IPS-18c (cell line): ENCODE data around the gene SRBD1.

Source experiments
- H3K4me3 ChIP-seq: 2 replicates; pipeline ENCODE4 v1.7.0; 2013; ENCODE audit warnings: low read depth, mild to moderate bottlenecking, low read length, moderate library complexity; ENCODE audit not compliant: insufficient read depth
- H3K9me3 ChIP-seq: one replicate; pipeline ENCODE4 v1.6.1; 2013; ENCODE audit warnings: mild to moderate bottlenecking, low read length, moderate library complexity; ENCODE audit not compliant: control insufficient read depth, insufficient read depth

SRBD1 gene

DNA sequence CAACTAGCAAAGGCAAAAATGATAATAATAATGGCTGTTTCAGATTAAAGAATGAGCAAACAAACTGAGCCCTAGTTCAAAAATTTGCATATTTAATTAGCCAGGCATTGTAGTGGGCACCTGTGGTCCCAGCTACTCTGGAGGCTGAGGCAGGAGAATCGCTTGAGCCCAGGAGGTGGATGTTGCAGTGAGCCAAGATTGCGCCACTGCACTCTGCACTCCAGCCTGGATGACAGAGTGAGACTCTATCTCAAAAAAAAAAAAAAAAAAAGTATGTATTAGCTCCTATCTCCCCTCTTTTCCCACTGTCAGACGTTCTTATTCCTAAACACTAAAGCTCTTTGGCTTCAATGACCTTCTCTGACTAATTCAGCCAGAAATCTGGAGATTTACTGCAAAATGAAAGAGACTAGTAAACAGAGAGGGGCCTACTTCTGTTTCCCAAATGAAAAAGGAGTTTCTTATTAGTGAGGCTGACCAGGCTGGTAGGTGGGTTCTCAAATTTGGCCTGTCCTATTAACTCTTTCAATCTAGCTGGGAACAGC is 3.9 kb upstream of the SRBD1 start:
- H3K4me3 ChIP-seq, result no peak overlapping the region
- H3K9me3 ChIP-seq, result no peaks in the 10 kb centered on the region

DNA sequence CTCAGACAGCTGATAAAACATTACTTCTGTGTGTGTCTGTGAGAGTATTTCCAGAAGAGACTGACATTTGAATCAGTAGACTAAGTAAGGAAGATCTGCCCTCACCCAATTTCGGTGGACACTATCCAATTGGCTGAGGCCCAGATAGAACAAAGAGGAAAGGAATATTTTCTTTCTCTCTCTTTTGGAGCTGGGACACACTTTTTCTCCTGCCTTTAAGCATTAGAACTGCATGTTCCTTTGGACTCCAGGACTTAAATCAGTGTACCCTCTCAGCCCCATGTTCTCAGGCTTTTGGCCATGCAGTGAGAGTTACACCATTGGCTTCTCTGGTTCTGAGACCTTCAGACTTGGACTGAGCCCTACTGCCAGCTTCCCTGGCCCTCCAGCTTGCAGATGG is 3.3 kb upstream of the SRBD1 start:
- no peaks in the 10 kb centered on the region for H3K9me3 ChIP-seq
- H3K4me3 ChIP-seq, result no peak overlapping the region

DNA sequence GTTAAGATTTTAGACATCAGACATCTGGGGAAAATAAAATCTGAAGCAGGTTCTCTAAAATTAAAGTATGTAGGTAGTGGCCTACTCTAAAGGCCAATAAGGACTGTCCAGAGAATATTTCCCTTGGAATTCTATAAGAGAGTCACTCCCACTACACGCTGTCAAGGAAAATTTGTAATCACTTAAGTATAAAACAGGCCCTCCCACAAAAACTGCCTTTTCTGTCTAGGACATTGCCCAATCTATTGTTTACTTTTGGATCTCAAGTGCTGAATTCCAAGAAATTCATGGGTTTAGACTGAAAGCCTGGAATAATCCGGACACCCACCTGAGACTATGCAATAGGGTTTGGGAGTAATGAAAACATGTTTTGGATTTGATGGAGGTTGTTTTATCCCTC is 1.7 kb upstream of the SRBD1 start:
- Histone ChIP-seq H3K4me3 (no peak overlapping the region), H3K9me3 (no peaks in the 10 kb centered on the region)

DNA sequence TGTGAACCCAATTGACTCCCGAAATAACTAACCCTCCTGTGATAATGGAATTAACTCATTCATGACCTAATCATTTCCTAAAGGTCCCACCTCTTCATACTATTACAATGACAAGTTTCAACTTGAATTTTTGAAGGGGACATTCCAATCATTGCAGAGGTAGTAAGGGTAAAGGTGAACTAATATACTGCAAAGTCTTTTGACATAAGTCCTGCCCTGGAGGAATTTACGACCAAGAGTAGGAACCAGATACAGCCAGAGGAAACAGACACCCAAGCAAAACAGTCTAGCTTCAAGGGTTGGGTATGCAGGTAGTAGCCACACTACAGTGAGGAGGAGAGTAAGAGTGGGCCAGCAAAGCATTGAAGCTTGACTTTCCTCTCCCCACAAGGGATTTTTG is 1.2 kb upstream of the SRBD1 start:
- H3K4me3 ChIP-seq, result no peak overlapping the region
- no peaks in the 10 kb centered on the region for H3K9me3 ChIP-seq

DNA sequence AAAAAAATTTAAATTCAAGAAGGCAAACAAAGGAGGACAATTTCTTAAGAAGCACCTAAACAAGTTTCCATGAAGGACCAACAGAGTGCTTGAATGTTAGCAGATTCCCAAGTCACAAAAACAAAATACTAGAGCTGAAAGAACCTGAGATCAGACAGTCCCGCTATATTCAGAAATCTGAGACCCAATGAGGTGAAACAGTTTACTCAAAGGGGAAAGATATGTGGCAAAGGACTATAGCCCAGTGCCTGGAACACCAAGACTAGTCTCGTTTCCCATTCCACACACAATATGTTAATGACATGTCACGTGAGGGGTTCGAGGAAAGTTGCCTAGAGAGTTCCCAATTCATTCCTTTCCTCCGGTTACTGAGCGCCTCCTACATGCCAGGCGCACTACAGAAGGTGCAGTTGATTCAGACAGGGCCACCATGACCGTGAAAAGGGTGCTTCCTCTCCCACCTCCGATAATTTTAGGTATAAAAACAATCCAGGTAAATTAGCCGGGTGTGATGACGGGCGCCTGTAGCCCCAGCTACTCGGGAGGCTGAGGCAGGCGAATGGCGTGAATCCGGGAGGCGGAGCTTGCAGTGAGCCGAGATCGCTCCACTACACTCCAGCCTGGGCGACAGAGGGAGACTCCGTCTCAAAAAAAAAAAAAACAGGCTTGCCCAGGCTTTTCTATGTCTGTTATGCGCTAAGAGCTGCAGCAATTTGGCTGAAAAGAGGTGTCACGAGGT is 617 bp downstream of the SRBD1 start:
- Histone ChIP-seq H3K4me3 (peak overlapping the region; percentile 71), H3K9me3 (no peaks in the 10 kb centered on the region)

DNA sequence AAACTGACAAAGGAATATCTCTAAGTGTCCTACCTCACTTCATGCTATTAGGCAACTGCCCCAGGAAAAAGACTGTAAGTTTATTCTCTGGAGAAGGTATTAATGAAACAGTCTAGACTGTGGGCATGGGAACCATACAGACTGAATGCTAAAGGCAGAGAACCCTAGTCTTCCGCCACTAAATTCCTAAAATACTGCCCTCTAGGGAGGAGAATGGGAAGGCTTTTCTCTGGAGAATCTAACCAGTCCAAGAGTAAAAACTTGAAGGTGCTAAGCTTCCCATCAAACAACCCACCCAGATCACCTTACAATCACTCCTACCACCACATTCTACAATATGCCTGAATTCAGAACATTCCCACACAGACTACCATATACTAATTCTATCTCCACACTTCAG is 3.4 kb downstream of the SRBD1 start:
- H3K4me3 ChIP-seq, result no peak overlapping the region
- H3K9me3 ChIP-seq, result no peaks in the 10 kb centered on the region

DNA sequence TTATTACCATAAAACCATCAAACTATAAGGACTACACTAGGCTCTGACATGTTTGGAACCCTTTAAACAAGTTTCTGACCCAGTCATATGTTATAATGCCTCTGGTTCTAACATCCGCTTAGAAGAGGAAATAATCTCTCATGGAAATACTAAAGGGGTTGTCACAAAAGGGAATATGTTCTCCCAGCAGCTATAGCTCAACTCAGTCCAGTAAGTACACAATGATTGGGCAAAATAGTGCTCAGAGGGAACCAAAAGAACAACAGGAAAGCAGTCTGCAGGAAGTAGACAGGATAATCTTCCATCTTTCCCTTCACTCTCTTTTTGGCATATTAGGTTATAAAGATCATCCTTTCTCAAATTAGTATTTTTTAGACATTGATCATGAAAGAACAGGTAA is 4.3 kb downstream of the SRBD1 start:
- Histone ChIP-seq H3K4me3 (no peak overlapping the region), H3K9me3 (no peaks in the 10 kb centered on the region)

DNA sequence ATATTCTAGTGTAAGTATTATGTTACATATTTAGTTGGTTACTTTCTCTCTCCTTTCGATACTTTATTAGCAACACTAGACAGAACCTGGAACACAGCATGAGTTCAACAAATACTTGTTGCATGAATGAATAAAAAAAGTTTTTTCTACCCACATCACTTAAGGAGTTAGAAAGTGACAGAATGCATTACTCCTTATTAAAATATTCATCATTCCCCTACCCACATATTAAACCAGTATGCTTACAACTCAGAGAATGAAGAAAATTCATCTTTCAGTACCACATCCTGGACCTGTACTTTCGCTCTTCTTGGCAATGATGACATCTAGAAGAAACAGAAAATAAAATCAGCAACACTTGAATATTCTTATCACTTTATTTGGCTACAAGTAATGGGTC is 6.0 kb downstream of the SRBD1 start:
- Histone ChIP-seq H3K4me3 (no peak overlapping the region), H3K9me3 (no peaks in the 10 kb centered on the region)

DNA sequence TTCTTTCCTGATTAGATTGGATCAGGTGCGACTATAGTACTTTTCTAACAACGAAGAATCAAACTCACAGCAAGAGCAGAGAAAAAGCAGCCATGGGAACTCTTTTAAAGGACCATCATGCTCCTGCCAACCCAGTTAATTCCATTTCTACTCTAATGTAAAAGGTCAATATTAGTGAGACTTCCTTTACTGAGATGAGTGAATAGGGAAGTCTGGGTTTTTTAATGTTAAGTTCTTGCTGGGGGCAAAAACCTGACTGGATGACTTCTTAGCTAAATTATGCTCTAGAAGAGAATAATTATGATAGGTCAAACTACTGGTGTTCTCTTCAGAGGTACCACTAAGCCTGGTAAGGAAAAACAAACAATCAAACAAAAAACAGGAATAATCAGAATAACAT is 8.4 kb downstream of the SRBD1 start:
- Histone ChIP-seq H3K4me3 (no peak overlapping the region), H3K9me3 (no peaks in the 10 kb centered on the region)

DNA sequence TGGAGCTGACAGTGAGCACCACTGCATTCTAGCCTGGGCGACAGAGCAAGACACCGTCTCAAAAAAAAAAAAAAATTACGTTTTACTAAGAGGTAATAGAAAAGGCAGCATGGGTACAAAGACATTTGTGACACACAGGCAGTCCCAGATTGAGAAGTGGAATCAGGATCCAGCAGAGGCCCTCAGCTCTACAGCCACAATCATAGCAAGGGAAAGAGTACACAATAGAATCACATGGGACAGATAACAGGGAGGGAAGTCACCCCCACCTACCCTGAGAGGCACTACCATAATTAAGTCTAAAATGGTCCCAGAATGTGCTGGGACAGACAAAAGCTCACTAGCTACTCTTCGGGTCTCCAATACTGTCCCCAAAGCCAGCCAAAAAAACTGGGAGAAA is 12.5 kb downstream of the SRBD1 start:
- Histone ChIP-seq H3K4me3 (no peak overlapping the region), H3K9me3 (no peaks in the 10 kb centered on the region)

DNA sequence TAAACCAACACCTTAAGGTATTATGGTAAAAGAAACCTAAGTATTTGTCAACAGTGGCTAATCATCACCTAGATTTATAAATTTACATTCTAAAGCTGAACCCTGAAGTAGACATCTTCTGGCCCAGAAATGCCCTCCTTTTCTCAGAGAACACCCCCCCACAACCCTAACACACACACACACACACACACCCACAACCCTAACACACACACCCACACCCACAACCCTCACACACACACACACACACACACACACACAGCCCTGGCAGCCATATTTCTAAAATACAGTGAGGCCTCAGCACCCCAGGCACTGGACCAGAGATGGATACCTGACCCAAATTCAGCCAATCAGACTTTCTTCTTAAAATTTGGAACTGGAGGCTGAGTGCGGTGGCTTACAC is 14.3 kb downstream of the SRBD1 start:
- no peaks in the 10 kb centered on the region for H3K9me3 ChIP-seq

DNA sequence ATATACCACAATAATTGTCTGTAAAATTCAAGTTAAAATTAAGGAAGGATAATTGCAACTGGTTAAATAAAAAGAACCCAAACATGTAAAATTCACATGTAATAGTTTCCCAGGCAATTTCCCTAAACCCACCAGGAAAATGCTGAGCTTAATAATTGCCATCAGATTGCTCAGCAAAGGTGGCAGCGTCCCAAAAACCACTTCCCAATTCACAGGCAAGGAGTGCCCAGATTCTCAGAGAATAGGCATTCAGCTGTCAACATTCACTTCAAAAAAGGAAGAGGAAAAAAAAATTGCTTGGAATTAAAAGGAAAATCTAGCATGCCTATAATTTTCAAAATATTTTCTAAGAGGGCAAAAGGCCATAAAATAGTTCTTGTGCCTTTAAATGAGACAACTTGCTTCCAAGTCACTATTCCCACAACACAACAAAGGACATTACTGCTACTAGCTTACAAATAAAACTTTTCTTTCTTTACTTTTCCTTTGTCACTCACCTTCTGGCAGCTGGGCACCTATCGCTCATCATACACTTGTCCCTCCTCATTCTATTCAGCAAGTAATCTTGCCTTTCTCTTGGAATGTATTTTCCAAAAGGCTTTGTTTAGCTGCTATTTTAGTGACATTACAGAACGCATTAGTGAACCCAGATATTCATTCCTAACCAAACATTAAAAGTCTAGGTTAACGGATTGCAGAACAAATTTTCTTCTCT is 15.2 kb downstream of the SRBD1 start:
- H3K4me3 ChIP-seq, result no peak overlapping the region
- no peaks in the 10 kb centered on the region for H3K9me3 ChIP-seq

More for the DNA sequence above, 14.3 kb downstream of the SRBD1 start:
- no peak overlapping the region for H3K4me3 ChIP-seq

DNA sequence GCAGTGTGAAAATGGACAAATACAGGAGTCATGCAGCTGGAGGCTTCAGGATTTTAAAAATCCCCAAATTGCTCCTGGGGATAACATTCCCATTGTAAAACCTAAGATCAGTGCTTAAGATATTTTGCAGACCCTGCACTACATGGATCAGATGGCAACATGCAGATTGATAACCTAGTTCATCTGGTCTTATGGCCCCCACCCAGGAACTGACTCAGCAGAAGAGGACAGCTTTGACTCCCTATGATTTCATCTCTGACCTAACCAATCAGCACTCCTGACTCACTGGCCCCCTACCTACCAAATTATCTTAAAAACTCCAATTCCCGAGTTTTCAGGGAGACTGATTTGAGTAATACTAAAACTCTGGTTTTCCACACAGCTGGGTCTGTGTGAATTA is 20.0 kb downstream of the SRBD1 start:
- Histone ChIP-seq H3K4me3 (no peak overlapping the region), H3K9me3 (no peaks in the 10 kb centered on the region)

DNA sequence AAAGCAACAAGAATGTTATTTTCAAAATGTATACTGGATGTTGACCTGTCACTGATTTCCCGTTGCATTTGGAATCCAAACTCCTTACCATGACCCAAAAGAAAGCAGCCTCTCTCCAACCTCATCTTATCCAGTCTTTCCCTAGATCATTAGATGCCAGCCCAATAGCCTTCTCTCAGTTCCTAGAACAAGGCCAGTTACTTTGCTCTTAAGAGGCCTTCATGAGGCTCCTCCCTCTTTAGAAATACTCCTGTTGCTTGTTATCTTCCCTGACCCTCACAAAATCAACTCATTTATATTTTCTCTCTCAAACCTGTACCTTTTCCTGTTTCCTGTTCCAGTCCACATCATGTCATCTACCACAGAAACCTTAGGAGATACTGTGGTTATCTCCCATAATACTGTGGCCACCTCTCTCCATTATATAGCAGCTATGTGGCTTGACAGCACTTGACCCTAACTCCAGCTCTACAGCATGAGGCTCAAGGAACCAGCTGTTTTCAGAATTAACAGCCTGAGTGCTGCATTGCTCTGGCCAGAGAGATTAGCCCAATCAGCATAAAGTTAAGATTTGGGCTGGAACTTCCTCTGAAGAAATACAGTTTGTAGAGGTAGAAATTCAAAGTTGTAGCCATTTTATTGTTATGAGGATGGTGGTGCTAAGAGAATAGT is 22.8 kb downstream of the SRBD1 start:
- no peak overlapping the region for H3K4me3 ChIP-seq

DNA sequence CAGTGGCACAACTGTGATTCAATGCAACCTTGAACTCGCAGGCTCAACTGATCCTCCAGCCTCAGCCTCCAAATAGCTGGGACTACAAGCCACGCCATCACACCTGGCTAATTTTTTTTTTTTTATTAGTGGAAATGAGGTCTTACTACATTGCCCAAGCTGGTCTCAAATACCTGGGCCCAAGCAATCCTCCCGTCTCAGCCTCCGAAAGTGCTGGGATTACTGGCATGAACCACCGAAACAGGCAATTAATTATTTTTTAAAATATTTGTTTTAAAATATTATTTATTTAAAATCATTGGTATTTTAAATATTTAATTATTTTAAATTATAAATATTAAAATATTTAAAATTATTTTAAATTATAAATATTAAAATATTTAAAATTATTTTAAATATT is 24.5 kb downstream of the SRBD1 start:
- Histone ChIP-seq H3K9me3 (no peaks in the 10 kb centered on the region), H3K4me3 (no peak overlapping the region)

More for the DNA sequence above, 22.8 kb downstream of the SRBD1 start:
- no peaks in the 10 kb centered on the region for H3K9me3 ChIP-seq

DNA sequence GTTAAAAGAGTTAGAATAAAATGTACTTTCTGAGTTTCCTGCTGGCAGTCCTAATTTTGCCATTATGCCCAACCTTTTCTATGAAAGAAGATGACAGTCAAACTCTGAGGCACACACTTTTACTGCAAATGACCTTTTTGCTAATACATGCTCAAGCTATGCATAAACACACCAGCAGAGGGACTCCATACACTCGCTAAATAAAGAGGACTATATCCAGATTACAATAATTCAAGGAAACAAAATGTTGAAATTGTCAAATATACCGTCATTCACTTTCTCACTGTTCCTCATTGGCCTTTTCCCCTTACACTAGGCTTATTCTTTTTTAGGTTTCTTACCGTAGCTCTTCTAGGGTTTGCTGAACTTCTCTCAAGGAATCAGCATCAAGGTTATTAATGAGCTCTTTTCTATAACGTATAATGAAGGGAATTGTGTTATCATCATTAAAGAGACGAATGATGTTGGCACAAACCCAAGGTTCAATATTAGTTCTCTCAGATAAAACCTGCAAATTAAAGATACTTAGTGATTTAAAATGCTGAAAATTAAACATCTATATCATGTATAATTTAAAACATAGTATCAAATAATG is 25.7 kb downstream of the SRBD1 start:
- Histone ChIP-seq H3K9me3 (peaks cover 2% of the 10 kb centered on the region), H3K4me3 (no peak overlapping the region)

DNA sequence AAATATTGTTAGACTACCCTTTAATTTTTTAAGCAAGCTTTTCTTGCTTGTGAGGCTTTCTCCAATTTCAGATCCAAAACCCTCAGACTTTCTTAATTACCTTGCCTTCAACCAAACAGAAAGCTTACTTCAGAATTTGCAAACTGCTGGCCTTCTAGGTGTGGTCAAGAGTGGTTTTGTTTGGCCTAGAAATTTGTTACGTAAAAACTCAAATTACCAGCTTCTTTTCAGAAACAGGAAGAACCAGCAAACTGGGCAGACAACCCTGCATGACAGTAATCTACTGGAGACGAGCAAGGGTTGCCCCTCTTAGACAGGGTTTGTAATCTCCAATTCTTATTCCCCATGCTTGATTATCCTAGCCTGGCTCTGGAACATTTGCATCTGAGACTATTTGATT is 27.1 kb downstream of the SRBD1 start:
- Histone ChIP-seq H3K4me3 (no peak overlapping the region), H3K9me3 (peaks cover 2% of the 10 kb centered on the region)

DNA sequence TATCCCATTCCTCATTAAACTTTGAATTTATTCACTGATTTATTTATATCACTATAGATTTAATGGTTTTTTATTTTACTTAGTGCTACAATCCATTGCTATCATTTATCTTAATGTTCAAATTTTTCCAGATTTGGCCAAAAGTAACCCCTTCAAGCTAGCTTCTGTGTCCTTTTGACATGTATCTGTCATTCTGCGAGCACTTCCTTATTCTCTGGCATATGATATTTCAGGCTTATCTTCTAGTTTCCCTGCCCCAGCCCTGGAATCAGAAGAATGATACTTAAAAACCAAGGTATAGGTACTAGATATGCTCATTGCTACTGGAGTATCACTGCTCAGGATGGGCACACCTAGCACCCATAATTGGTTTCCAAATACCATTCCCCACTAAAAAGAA is 28.5 kb downstream of the SRBD1 start:
- peaks cover 2% of the 10 kb centered on the region for H3K9me3 ChIP-seq
- H3K4me3 ChIP-seq, result no peak overlapping the region
